GM12878 (cell line): ENCODE results near the gene ISCU. TPM values are rescaled to one million over a fixed set of nuclear protein-coding genes. Genes with fewer than 3 reads are reported as not detected.
A peak's percentile ranks its signal among the peaks of the same experiment; 100 is the strongest.

Experiments used
- ASH2L ChIP-seq: fragments of 300-600, 200-600 bp; sonication (generic); IDR thresholded peaks from 2 replicates; pipeline ENCODE4 v1.6.1; 2017; ENCODE audit warnings: low read depth, mild to moderate bottlenecking, borderline replicate concordance
- BHLHE40 ChIP-seq, 2 experiments: fragments of 450-650 bp in 1 of 2; IDR thresholded peaks; 2 replicates each; pipeline ENCODE4 v1.6.1; 2011 to 2017; ENCODE audit warnings: low read depth in 2 of 2, borderline replicate concordance in 1 of 2, improper control_type of control experiment in 1 of 2, low read length in 1 of 2, mild to moderate bottlenecking in 1 of 2
- CBX3 ChIP-seq: fragments of 200-600 bp; sonication (generic); IDR thresholded peaks from 2 replicates; pipeline ENCODE4 v1.6.1; 2016; ENCODE audit warnings: low read depth, borderline replicate concordance
- CHD1 ChIP-seq: IDR thresholded peaks from 2 replicates; pipeline ENCODE4 v1.6.1; 2012; ENCODE audit warnings: low read depth, low read length, improper control_type of control experiment
- CHD2 ChIP-seq: IDR thresholded peaks from 2 replicates; pipeline ENCODE4 v1.6.1; 2011; ENCODE audit warnings: low read depth, low read length, improper control_type of control experiment, borderline replicate concordance
- CREM ChIP-seq: IDR thresholded peaks from 2 replicates; pipeline ENCODE4 v1.6.1; 2014; ENCODE audit warnings: antibody characterized with exemption, low read depth
- DPF2 ChIP-seq: fragments of 450-650 bp; IDR thresholded peaks from 2 replicates; pipeline ENCODE4 v1.6.1; 2017; ENCODE audit warnings: mild to moderate bottlenecking
- FOS ChIP-seq: IDR thresholded peaks from 3 replicates; pipeline ENCODE4 v1.6.1; 2011; ENCODE audit warnings: borderline replicate concordance; ENCODE audit not compliant: insufficient read length; ENCODE audit errors: extremely low read depth
- HDAC2 ChIP-seq: fragments of 200-600 bp; sonication (generic); IDR thresholded peaks from 2 replicates; pipeline ENCODE4 v1.6.1; 2017
- LARP7 ChIP-seq: fragments of 450-650 bp; IDR thresholded peaks from 2 replicates; pipeline ENCODE4 v1.6.1; 2017; ENCODE audit warnings: mild to moderate bottlenecking
- MXI1 ChIP-seq: fragments of 150-350 bp; IDR thresholded peaks from 2 replicates; pipeline ENCODE4 v1.6.1; 2011; ENCODE audit warnings: low read depth, mild to moderate bottlenecking, inconsistent platforms, low read length, improper control_type of control experiment
- NR2C2 ChIP-seq: IDR thresholded peaks from 2 replicates; pipeline ENCODE4 v1.6.1; 2011; ENCODE audit warnings: borderline replicate concordance, low read depth; ENCODE audit not compliant: control insufficient read depth, insufficient read length
- RCOR1 ChIP-seq: conservative IDR thresholded peaks from 2 replicates; pipeline ENCODE4 v1.6.1; 2012; ENCODE audit warnings: low read depth, low read length, improper control_type of control experiment
- SMC3 ChIP-seq: IDR thresholded peaks from 2 replicates; pipeline ENCODE4 v1.6.1; 2011; ENCODE audit warnings: low read length, improper control_type of control experiment, borderline replicate concordance
- TAF1 ChIP-seq: IDR thresholded peaks from 2 replicates; pipeline ENCODE4 v1.6.1; 2011; ENCODE audit warnings: mild to moderate bottlenecking, low read depth, low read length, borderline replicate concordance
- TARDBP ChIP-seq: IDR thresholded peaks from 2 replicates; pipeline ENCODE4 v1.6.1; 2016; ENCODE audit warnings: borderline replicate concordance
- TCF12 ChIP-seq: IDR thresholded peaks from 2 replicates; pipeline ENCODE4 v1.6.1; 2011; ENCODE audit warnings: low read depth, mild to moderate bottlenecking, low read length
- TCF3 ChIP-seq: IDR thresholded peaks from 2 replicates; pipeline ENCODE4 v1.6.1; 2012; ENCODE audit warnings: low read depth, mild to moderate bottlenecking, low read length, borderline replicate concordance; ENCODE audit not compliant: insufficient read depth
- TCF7 ChIP-seq: IDR thresholded peaks from 2 replicates; pipeline ENCODE4 v1.6.1; 2014; ENCODE audit warnings: antibody characterized with exemption, borderline replicate concordance
- ZNF207 ChIP-seq: fragments of 450-650 bp; IDR thresholded peaks from 2 replicates; pipeline ENCODE4 v1.6.1; 2014; ENCODE audit warnings: antibody characterized with exemption, mild to moderate bottlenecking, borderline replicate concordance
- ZNF274 ChIP-seq: IDR thresholded peaks from one replicate; pipeline ENCODE4 v1.8.0; 2011; ENCODE audit not compliant: insufficient read length, insufficient read depth
- polyA plus RNA-seq, 11 experiments: library from polyadenylated mRNA; depleted of rRNA in 4 of 11; unstranded in 6 of 11; stranded (reverse) in 5 of 11; fragments of >200 nt; fragmentation: Nextera tagmentation in 4 of 11; fragmentation: Illumina TruSeq in 1 of 11; extraction: Ambion mirVana in 4 of 11; extraction: Trizol in 1 of 11; gene quantifications; 1 replicate in 1 of 11; 2 replicates in 10 of 11; pipeline versions ENCODE4 v1.2.1 to v1.2.3, GENCODE V29; 2011 to 2016; ENCODE audit warnings: inconsistent platforms in 2 of 11, missing spikeins in 2 of 11, low read depth in 1 of 11
- total RNA-seq, 4 experiments: library from RNA; depleted of rRNA in 3 of 4; stranded (reverse); fragments of >200 nt in 3 of 4; fragmentation: Illumina TruSeq in 1 of 4; extraction: Trizol in 1 of 4; gene quantifications; 2 replicates each; pipeline versions ENCODE4 v1.2.1 to v1.2.3, GENCODE V29; 2013 to 2021
- TF ChIP-seq, protein P1 (sequence below): fragments of 450-650 bp; IDR thresholded peaks from 2 replicates; pipeline ENCODE4 v1.6.1; 2017; ENCODE audit warnings: borderline replicate concordance
- TF ChIP-seq, protein P2 (sequence below): fragments of 450-650 bp; formaldehyde crosslinking; IDR thresholded peaks from 2 replicates; pipeline ENCODE4 v1.4.0; 2020; ENCODE audit warnings: mild to moderate bottlenecking, moderate library complexity

ISCU gene
- total and polyA plus RNA-seq, 10 of the 15 experiments (the other 5 are each of a cell fraction or from before 2014, with no cell fraction given): 32.8 to 260 (median 127) TPM

DNA sequence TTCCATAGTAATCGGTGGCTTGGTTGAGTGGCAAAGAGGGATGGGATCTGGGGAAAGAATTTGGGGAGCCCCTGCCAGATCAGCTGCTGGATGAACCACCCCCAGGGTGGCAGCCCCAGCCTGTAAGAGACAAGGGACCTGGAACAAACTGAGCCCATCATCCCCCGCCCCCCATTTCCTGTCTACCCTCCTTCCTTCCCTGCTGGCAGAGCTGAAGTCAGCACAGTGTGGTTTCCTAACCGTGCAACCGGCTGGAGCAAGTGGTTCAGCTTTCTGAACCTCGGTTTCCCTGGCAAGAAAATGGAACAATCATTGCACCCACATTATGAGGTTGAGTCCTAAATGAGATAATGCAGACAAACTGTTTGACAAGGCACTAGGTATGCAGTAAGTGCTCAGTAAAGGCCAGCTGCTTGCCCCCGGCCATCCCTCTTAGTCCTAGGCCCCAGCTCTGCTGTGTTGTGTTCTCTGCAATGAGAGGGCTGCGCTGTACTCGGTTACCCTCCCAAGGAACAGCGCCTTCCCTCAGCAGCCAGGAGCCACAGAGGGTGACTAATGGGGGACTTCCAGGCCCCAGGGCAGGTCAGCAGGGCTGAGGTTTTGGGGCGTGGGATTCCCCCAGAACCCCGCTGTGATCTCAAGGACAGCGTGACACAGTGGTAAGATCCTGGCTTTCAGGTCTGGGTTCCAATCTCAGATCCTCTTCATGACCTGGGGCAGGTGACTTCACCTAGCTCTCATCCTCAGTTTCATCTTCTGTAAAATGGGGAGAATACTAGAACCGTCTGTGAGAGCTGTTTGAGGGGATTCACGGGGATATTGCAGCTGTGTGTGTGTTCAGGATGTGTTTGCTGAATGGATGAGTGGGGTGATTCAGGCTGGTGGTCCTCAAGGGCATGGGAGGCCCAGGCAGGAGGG lies 54.8 kb downstream of the ISCU start (continued):
- TF ChIP-seq, protein P1, sequence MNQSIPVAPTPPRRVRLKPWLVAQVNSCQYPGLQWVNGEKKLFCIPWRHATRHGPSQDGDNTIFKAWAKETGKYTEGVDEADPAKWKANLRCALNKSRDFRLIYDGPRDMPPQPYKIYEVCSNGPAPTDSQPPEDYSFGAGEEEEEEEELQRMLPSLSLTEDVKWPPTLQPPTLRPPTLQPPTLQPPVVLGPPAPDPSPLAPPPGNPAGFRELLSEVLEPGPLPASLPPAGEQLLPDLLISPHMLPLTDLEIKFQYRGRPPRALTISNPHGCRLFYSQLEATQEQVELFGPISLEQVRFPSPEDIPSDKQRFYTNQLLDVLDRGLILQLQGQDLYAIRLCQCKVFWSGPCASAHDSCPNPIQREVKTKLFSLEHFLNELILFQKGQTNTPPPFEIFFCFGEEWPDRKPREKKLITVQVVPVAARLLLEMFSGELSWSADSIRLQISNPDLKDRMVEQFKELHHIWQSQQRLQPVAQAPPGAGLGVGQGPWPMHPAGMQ: no peak
- TF ChIP-seq LARP7 (no peak; the same call in 1 of the 2 replicates), HDAC2 (0 out of 2 replicates have a peak, but pooled peaks have one; percentile 24), MXI1 (peak; percentile 75; the same call in 1 of the 2 replicates), TAF1 (peak; percentile 10; the same call in 1 of the 2 replicates), BHLHE40 (IDR thresholded peaks at IDR 0.05; ENCODE audit: borderline replicate concordance in 1 of 2, low read depth in 2 of 2, low read length in 1 of 2) (peak; percentile 91 to 95), FOS (no peak), CBX3 (no peak), TCF7 (peak; percentile 35; the same call in 1 of the 2 replicates), NR2C2 (no peak), ZNF274 (no peak), CHD2 (peak; percentile 88), DPF2 (peak; percentile 98), TCF12 (peak; percentile 95), SMC3 (no peak; the same call in 1 of the 2 replicates), ZNF207 (peak; percentile 85), ASH2L (no peak; the same call in 1 of the 2 replicates), TCF3 (peak; percentile 77), RCOR1 (peak; percentile 96; the same call in 1 of the 2 replicates), CREM (peak; percentile 92), CHD1 (no peak), TARDBP (0 out of 2 replicates have a peak, but pooled peaks have one; percentile 21)
- TF ChIP-seq, protein P2, sequence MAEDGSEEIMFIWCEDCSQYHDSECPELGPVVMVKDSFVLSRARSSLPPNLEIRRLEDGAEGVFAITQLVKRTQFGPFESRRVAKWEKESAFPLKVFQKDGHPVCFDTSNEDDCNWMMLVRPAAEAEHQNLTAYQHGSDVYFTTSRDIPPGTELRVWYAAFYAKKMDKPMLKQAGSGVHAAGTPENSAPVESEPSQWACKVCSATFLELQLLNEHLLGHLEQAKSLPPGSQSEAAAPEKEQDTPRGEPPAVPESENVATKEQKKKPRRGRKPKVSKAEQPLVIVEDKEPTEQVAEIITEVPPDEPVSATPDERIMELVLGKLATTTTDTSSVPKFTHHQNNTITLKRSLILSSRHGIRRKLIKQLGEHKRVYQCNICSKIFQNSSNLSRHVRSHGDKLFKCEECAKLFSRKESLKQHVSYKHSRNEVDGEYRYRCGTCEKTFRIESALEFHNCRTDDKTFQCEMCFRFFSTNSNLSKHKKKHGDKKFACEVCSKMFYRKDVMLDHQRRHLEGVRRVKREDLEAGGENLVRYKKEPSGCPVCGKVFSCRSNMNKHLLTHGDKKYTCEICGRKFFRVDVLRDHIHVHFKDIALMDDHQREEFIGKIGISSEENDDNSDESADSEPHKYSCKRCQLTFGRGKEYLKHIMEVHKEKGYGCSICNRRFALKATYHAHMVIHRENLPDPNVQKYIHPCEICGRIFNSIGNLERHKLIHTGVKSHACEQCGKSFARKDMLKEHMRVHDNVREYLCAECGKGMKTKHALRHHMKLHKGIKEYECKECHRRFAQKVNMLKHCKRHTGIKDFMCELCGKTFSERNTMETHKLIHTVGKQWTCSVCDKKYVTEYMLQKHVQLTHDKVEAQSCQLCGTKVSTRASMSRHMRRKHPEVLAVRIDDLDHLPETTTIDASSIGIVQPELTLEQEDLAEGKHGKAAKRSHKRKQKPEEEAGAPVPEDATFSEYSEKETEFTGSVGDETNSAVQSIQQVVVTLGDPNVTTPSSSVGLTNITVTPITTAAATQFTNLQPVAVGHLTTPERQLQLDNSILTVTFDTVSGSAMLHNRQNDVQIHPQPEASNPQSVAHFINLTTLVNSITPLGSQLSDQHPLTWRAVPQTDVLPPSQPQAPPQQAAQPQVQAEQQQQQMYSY (CRISPR knock-in tag): no peak
